Skin epidermis (tissue), 12 donors: ENCODE data around the gene CLN6.

Experiments
- H3K27ac ChIP-seq, 21 experiments: fragments of 200-600 bp; sonication (generic) in 11 of 21; one replicate each; pipeline ENCODE4 v1.5.0; 2020; ENCODE audit warnings: mild to moderate bottlenecking in 3 of 21, inconsistent platforms in 2 of 21, moderate library complexity in 2 of 21
- H3K4me3 ChIP-seq, 7 experiments: fragments of 200-600 bp; sonication (generic) in 2 of 7; one replicate each; pipeline ENCODE4 v1.5.0; 2020; ENCODE audit warnings: inconsistent platforms in 2 of 7, mild to moderate bottlenecking in 2 of 7, moderate library complexity in 1 of 7

Gene CLN6

DNA sequence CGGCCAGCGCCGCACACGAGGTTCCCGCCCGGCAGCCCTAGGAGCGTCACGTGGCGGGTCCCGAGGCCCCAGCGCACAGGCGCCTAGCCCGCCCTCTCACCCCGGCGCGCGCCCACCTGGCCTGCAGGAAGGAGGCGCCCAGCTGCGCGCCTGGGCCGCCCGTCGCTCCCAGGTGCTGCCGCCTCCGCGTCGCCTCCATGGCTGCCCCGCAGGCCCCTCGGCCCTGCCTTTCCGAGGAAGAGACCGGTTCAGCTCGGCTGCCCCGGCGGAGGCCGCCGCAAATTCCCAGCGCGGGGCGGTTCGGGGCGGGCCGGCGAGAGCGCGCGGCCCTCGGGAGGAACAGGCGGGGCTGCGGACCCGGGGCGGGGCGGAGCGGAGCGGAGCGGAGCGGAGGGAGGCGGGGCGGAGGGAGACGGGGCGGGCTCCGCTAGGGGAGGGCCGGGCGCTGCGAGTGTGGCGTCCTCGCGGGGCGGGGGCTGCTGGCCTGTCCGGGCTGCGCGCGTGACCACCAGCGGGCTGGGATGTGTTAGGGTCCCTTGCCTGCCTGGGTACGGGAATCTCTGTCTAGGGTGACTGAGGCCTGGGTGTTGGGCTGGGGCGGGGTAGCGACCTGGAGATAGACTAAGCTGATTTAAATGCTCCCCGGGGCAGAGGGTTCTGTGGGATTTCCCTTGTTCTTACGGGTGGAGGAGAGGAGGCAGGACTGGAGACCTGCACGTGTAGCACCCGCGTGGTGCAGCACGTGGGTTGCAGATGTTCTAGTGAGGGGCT, at the start of gene CLN6:
Gene CLN6 (minus strand): TSS at position 343 of the 771 bp plus-strand sequence. CDS start 144 bp downstream, at position 199.
- peak within 1 kb of the TSS; percentile 71 to 95 (median 80) for H3K4me3 ChIP-seq

DNA sequence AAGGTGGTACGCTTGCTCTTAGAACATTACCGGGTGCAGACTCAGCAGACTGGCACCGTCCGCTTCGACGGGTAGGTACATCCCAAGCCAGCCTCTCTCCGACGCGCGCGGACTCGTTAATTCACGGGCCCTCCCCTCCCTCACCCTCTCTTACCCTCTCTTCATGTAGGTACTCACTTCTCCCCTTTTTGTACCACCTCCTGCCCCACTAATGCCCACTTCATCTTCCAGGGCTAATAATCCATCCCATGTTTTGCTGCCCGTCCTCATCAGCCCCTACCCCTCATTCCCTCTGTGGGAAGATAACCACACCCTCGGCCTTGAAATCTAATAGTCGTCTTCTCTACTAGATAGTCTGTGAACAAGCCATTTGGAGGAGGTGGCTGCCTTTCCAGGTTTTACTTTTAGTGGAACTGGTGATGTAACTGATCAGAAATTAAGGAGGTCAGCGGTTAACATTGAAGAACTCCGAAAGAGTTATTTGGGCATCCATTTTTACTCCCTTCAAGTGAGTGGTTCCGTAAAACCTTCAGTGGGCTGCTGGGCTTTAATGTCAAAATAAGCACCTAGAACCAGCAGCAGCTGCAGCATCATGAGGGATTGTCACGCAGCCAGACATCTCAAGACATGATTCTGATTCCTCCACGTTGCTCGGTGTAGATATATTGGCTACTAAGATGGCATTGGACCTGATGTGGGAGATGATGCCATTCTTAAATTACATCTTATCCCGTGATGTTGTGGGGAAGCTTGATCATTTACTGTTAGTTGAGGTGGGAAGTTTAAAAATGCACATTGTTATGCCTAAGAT, 49.3 kb upstream of the CLN6 start:
- H3K27ac ChIP-seq, result peak overlapping the region; percentile 90 to 100 (median 97)

More for the DNA sequence above, at the start of gene CLN6:
- H3K27ac ChIP-seq, result peak within 1 kb of the TSS; percentile 75 to 94 (median 87)

DNA sequence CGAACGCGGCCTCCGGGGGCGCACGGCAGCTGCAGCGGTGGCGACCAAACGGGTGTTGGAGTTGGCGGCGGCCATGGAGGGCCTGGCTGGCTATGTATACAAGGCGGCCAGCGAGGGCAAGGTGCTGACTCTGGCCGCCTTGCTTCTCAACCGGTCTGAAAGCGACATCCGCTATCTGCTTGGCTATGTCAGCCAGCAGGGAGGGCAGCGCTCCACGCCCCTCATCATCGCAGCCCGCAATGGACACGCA, 48.7 kb upstream of the CLN6 start:
- Histone ChIP-seq H3K4me3 (peak overlapping the region; percentile 64 to 91 (median 86)), H3K27ac (peak overlapping the region; percentile 90 to 100 (median 97))

More for the DNA sequence above, 49.3 kb upstream of the CLN6 start:
- peak overlapping the region; percentile 64 to 91 (median 86) for H3K4me3 ChIP-seq

DNA sequence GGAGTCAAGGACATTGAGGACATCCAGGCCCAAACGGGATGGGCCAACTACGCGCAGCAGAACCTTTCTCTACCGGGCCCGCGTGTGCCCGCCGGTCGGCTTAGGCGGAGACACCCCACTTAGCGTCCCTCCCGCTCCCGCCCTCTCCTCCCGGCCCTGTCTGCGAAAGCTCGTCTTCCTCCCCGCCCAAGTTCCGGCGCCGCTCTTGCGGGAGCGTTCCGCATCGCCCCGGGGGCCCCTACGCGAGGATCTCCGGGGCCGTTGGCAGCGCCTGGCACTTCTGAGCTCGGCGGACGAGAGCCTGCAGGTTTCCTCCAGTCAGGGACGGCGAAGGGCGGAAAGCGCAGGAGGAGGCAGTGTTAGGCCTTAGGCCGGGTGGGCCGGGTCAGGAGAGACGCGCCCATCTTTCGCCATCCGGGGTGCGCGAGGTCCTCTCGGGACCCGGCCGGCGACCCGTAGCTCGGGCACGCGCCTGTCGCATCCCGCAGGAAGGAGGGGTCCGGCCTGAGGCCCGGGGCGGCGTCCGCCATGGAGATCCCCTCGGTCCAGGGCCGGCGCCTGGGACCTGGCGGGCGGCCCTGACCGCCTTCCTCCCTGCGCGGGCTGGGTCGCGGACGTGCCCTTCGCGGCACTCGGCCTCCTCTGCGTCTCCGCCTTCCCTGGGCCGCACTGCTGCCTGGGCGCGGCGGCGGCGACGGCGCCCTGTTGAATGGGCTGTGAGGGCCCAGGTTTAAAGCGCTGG, 48.2 kb upstream of the CLN6 start, which contains the start of gene FEM1B:
Gene FEM1B (plus strand): TSS at position 143 of the 742 bp plus-strand sequence. CDS start 673 bp downstream, outside the sequence.
- Histone ChIP-seq H3K4me3 (peak within 1 kb of the TSS; percentile 64 to 91 (median 86)), H3K27ac (peak within 1 kb of the TSS; percentile 90 to 100 (median 97))

DNA sequence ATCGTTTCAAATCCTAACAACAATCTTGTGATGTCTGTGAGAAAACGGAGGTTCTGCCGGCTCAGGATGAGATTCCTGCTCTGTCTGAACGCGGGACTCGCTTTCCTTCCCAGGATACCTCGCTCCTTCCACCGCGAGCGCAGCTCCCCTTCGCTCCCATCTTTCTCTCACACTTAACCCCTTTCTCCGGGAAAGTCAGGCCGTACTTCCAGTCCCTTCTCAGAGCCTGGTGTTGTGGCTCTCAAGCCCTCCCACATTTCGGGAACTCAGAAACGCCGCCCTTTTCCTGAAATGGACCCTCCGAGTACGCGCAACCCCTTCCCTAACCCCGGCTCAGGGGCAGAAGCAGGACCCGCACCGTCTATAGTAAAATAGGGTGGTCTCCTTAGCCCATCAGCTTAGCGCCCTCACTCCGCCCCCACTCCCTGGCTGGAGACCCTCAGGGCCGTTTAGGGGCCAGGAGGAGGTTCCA, 47.6 kb upstream of the CLN6 start:
- Histone ChIP-seq H3K27ac (peak overlapping the region; percentile 90 to 100 (median 97)), H3K4me3 (peak overlapping the region; percentile 64 to 91 (median 86))

DNA sequence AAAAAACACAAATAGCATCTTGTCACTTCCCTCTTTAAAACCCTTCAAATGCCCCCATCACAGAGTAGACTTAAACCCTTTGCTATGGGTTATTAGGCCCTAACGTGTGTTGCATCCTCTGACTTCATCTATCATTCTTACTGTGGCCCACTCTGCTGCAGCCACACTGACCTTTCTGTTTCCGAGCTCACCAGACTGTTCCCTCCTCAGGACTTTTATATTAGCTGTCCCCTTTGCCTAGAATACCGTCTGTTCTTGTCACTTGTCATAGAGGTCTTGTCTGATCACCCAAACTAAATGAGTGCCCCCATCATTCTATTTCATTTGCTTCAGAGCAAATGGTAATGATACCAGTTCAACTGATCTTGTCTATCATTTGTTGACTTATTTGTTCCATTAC, 47.1 kb upstream of the CLN6 start:
- Histone ChIP-seq H3K27ac (peak overlapping the region; percentile 90 to 100 (median 97)), H3K4me3 (peak overlapping the region; percentile 64 to 91 (median 86))

DNA sequence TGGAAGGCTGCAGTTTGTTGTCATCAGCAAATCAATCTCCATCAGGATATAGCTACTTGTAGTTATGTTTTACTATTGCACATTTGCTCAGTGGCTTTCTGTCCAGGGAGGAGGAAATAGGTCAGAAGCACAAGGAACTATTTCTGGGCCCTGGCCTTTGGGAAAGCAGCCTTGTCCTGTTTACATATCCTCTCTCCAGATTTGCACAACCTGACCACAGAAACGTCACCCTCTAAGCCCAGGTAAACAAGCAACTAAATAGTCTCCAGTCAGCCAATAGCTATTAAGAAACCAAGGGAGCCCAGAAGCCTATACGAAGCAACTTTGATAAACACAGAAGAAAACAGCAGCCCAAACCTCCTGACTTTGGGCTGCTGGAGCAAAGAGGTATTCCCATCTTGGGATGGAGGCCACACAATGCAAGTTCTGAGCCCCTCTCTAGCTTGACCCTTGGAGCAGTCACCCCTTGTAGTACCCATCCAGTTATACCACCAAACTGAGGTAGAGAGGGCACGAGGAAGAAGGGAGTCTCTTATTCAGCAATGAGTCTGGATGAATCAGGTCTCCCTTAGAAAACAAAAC, 45.7 kb upstream of the CLN6 start:
- Histone ChIP-seq H3K27ac (peak overlapping the region in 10 of 21 experiments; percentile 9 to 100 (median 96)), H3K4me3 (no peak overlapping the region)

DNA sequence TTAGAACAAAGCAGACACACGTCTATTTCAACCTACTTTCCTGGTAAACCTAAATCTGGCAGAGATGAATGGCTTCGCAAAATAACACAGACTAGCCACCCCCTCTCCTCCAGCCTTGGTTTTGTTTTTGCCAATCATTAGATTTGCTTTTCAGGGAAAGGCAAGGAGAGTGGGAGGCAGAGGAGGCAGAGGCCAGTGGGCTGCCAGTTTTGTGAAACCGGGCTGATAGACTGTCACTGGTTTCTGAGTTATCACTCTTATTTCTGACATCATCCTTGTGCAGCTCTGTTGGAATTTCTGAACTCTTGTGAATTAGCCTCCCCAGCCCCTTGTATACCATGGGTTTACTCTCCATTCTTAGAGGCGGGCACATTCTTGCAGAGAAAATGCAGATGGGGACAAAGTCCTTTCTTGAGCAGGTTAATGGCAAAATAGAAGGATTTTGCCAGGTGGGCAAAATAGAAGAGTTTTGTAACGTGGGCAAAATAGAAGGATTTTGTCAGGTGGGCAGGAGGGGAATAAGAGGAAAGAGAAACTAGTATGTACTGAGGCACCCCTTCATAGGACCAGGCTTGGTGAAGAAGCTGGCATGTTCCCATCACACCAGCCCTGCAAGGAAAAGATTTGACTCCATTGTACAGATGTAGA, 44.8 kb upstream of the CLN6 start:
- Histone ChIP-seq H3K27ac (peak overlapping the region in 11 of 21 experiments; percentile 8 to 95 (median 74)), H3K4me3 (no peak overlapping the region)

DNA sequence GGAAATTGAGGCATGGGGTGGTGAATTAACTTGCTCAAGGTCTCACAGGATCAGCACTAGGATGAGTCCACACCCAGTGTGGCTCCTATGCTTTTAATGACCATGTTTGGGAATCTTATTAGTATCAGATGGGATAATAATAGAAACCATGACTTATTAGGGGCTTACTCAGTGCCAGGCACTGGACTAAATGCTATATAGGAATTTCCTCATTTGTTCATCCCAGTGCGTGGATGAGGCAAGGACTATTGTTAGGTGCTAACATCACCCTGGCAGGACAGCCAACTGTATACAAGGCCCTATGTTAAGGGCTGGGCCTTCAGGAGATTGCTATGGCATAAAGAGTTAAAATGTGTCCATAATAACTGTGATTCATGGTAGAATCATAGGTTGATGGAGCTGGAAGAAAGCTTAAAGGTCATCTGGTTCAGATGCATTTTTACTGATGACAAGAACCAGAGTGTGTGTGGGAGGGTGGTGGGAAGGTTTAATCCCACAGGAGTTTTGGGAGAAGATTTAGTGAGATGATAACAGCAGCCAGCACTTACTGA, 43.3 kb upstream of the CLN6 start:
- Histone ChIP-seq H3K4me3 (no peak overlapping the region), H3K27ac (peak overlapping the region in 20 of 21 experiments; percentile 20 to 95 (median 71))

DNA sequence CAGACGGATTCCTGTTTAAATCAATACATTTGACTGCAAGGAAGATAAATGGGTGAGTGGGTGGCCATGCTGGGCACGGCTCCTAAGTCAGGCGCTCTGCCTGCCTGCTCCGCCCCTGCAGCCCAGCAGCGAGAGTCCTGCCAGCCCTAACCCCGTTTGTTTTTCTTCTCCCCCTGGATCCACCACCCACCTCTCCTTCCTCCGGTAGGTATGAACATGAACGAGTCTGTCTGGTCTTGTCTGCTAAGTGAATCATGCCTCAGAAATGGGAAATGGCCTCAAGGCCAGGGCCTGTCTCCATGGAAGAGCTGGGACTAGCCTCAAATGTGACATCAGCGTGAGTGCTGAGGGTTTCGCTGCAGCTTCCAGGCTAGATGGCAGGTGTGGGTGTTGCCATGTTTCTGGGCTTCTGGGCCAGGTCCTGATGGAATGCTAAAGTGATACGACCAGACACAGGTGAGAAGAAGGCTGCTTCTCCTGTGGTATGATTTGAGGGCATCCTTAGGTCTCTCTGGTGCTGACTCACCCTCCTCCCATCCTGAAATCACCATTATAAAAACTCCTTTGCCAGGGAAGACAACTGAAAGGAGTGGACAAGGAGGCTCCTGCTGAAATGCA, 42.4 kb upstream of the CLN6 start:
- peak overlapping the region in 20 of 21 experiments; percentile 41 to 95 (median 71) for H3K27ac ChIP-seq
- H3K4me3 ChIP-seq, result no peak overlapping the region

DNA sequence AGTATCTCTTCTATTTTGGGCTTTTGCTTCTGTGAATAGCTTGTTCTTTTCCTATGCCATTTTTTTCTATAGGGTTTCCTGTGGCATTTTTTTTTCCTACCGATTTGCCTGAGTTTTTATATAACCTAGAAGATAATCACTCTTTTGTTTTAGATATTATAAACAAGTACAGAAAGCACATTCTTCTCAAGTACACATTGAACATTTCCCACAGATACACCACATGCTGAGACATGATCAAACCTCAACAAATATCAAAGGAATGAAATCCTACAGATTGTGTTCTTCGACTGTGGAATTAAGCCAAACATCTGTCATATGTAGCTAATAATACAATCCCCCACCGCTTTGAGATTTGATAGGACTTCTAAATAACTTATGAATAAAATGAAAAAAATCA, 38.9 kb upstream of the CLN6 start:
- H3K27ac ChIP-seq, result peak overlapping the region in 9 of 21 experiments; percentile 25 to 68 (median 58)
- H3K4me3 ChIP-seq, result no peak overlapping the region

DNA sequence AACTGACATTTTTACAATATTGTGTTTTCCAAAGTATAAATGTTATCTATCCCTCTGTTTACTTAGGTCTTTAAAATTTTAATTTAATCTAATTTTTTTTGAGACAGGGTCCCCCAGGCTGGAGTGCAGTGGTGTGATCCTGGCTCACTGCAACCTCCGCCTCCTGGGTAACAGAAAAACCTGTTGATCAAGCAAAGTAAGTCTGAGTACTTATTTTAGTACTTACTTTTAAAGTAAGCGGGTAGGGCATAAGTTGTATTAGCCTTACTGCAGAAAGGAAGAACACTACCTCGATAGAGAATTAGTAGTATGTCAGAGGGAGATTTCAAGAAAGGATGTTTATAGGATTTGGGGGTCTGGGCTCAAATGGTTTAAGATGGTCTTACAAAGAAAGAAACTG, 36.1 kb upstream of the CLN6 start:
- H3K4me3 ChIP-seq, result no peak overlapping the region
- peak overlapping the region in 7 of 21 experiments; percentile 1 to 72 (median 45) for H3K27ac ChIP-seq

DNA sequence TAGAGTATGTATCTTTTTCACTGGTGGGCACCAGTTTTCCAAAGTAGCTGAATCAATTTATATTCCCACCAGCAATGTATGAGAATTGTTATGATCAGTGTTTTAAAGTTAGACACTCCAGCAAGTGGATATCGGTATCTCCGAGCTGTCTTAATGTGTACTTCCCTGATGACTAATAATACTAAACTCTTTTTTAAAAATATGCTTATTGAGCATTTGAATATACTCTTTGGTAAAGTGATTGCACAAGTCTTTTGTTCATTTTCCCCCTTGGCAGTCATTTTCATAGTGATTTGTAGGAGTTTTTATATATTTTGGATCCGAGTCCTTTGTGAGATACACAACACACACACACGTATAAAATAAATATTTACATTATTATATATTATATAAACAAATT, 35.6 kb upstream of the CLN6 start:
- Histone ChIP-seq H3K27ac (peak overlapping the region in 4 of 21 experiments; percentile 1 to 69 (median 42)), H3K4me3 (no peak overlapping the region)

DNA sequence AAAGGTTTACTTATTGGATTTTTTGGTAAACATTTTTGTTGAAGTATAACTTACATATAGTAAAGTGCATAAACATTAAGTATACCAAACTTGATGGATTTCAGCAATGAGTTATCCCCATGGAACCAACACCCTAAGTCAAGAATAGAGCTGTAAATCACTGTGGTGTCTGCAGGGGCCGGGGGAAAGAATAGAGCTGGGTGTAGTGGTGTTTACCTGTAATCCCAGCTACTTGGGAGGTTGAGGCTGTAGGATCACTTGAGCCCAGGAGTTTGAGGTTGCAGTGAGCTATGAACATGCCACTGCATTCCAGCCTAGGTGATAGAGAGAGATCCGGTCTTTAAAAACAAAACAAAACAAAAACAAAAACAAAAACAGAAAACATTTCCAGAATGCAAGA, 34.8 kb upstream of the CLN6 start:
- no peak overlapping the region for H3K27ac ChIP-seq
- no peak overlapping the region for H3K4me3 ChIP-seq

DNA sequence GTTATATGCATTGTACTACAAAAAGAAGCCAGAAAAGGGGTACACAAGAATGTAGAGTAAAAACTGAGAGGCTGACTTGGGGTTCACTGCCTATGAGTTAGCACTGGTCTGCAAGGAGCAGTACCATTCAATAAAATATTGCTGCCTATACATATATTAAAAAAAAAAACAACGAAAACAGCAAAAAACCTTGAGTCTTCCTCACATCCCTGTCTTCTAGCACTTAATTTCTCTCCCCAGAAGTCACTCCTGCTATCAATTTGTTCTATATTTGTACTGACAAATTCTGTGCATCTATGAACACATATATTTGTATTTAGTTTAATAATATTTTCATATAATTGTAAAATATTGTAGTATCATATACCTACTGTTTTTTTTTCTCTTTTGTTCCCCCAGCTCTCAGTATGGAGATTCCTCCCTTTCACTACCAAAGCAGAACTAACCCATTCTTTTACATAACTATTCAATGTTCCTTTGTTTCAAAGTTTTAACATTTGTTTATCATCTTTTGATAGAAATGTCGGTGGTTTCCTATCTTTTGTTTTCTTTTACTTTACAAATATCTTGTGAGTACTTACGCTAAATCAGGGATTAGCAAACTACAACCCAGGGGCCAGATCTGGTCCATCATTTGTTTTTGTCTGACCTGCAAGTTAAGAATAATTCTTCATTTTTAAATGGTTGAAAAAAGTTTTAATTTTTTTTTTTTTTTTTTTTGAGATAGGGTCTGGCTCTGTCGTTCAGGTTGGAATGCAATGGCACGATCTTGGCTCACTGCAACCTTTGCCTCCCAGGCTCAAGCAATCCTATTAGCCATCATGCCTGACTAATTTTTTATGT, 33.2 kb upstream of the CLN6 start:
- Histone ChIP-seq H3K27ac (no peak overlapping the region), H3K4me3 (no peak overlapping the region)

DNA sequence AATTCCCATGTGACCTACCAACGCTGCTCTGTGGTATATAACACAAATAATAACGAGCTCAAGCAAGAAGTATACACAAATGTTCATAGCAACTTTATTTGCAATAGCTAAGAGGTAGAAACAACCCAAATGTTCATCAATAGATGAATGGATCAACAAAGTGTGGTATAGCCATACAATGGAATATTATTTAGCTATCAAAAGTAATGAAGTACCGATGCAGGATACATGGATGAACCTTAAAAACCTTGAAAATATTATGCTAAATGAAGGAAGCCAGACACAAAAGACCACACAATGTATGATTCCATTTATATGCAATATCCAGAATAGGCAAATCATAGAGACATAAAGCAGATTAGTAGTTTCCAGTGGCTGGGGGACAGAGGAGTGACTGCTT, 32.5 kb upstream of the CLN6 start:
- Histone ChIP-seq H3K27ac (no peak overlapping the region), H3K4me3 (no peak overlapping the region)

DNA sequence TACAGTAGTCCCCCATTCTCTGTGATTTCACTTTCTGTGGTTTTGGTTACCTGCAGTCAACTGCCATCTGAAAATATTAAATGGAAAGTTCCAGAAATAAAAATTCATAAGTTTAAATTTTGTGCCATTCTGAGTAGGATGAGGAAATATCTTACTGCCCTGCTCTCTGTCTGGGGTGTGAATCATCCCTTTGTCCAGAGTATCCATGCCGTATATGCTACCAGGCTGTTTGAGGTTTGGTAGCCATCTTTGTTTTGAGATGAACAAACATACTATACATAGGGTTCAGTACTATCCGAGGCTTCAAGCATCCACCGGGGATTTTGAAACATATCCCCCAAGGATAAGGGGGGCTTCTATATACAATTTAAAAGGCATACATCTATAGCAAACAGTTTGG, 31.7 kb upstream of the CLN6 start:
- H3K4me3 ChIP-seq, result no peak overlapping the region
- H3K27ac ChIP-seq, result no peak overlapping the region
